GM23338 (cell line): ENCODE measurements around the gene FBXO9. TPM values are rescaled to one million over a fixed set of nuclear protein-coding genes. Genes with fewer than 3 reads are reported as not detected.
A peak's percentile ranks its signal among the peaks of the same experiment; 100 is the strongest.

Source experiments
- ATAC-seq: fragments of 200-7000 bp; cut with Tn5 transposase; 3 replicates; pipeline ENCODE4 v1.9.1; 2020
- DNase-seq: peaks from one replicate; pipeline ENCODE4 v3.0.0-alpha.2; 2015; ENCODE audit warnings: low spot score
- H2AFZ ChIP-seq: fragments of 200-600 bp; sonication (generic); 2 replicates; pipeline ENCODE4 v1.8.0; 2016; ENCODE audit warnings: antibody characterized with exemption, mild to moderate bottlenecking, moderate library complexity
- H3F3A ChIP-seq: fragments of 200-600 bp; sonication (generic); replicated peaks from 2 replicates; pipeline ENCODE4 v1.8.0; 2017; ENCODE audit warnings: antibody characterized with exemption, mixed run types, low read depth
- H3K27ac ChIP-seq: fragments of 200-600 bp; sonication (generic); 2 replicates; pipeline ENCODE4 v1.6.1; 2016; ENCODE audit warnings: low read depth
- H3K27me3 ChIP-seq: fragments of 200-600 bp; sonication (generic); 2 replicates; pipeline ENCODE4 v1.8.0; 2016; ENCODE audit warnings: mild to moderate bottlenecking, mixed run types, moderate library complexity; ENCODE audit not compliant: insufficient read depth
- H3K36me3 ChIP-seq: fragments of 200-600 bp; sonication (generic); 2 replicates; pipeline ENCODE4 v1.8.0; 2016; ENCODE audit warnings: mild to moderate bottlenecking; ENCODE audit not compliant: insufficient read depth
- H3K4me1 ChIP-seq: fragments of 200-600 bp; sonication (generic); 2 replicates; pipeline ENCODE4 v1.8.0; 2016; ENCODE audit warnings: mild to moderate bottlenecking, moderate library complexity; ENCODE audit not compliant: insufficient read depth
- H3K4me2 ChIP-seq: fragments of 200-600 bp; sonication (generic); 2 replicates; pipeline ENCODE4 v1.7.1; 2017; ENCODE audit warnings: mixed run types
- H3K4me3 ChIP-seq: fragments of 200-600 bp; sonication (generic); 2 replicates; pipeline ENCODE4 v1.6.1; 2016; ENCODE audit warnings: mixed run types
- H3K79me2 ChIP-seq: fragments of 200-600 bp; sonication (generic); replicated peaks from 2 replicates; pipeline ENCODE4 v1.8.0; 2017; ENCODE audit warnings: mild to moderate bottlenecking; ENCODE audit not compliant: insufficient read depth
- H3K9me2 ChIP-seq: fragments of 200-600 bp; sonication (generic); 2 replicates; pipeline ENCODE4 v1.8.0; 2017; ENCODE audit not compliant: insufficient read depth
- H4K20me1 ChIP-seq: fragments of 200-600 bp; sonication (generic); replicated peaks from 2 replicates; pipeline ENCODE4 v1.8.0; 2017; ENCODE audit warnings: mild to moderate bottlenecking; ENCODE audit not compliant: insufficient read depth
- H3K27ac Mint-ChIP-seq: 2 replicates; pipeline ENCODE4 v1.8.0; 2020; ENCODE audit warnings: inconsistent platforms, mild to moderate bottlenecking, moderate library complexity, mixed read lengths
- H3K27me3 Mint-ChIP-seq: 3 replicates; pipeline ENCODE4 v1.8.0; 2022; ENCODE audit warnings: low read depth, mild to moderate bottlenecking, moderate library complexity, mixed read lengths, inconsistent platforms; ENCODE audit not compliant: insufficient read depth, poor library complexity
- H3K36me3 Mint-ChIP-seq: 3 replicates; pipeline ENCODE4 v1.8.0; 2021; ENCODE audit warnings: low read depth, mild to moderate bottlenecking, inconsistent platforms, moderate library complexity, mixed read lengths
- H3K4me1 Mint-ChIP-seq: 3 replicates; pipeline ENCODE4 v1.8.0; 2020; ENCODE audit warnings: mild to moderate bottlenecking, inconsistent platforms, mixed read lengths
- H3K4me3 Mint-ChIP-seq: 3 replicates; pipeline ENCODE4 v1.8.0; 2021; ENCODE audit warnings: moderate library complexity, mild to moderate bottlenecking, inconsistent platforms, mixed read lengths
- H3K9me3 Mint-ChIP-seq: 3 replicates; pipeline ENCODE4 v1.8.0; 2020; ENCODE audit warnings: moderate library complexity, mild to moderate bottlenecking, inconsistent platforms, mixed read lengths
- CREB1 ChIP-seq: fragments of 250-450 bp; sonication (Bioruptor Pico); IDR thresholded peaks from 2 replicates; pipeline ENCODE4 v1.5.0; 2020; ENCODE audit warnings: low read depth, mild to moderate bottlenecking, moderate library complexity
- JUNB ChIP-seq: IDR thresholded peaks from one replicate; pipeline ENCODE4 v1.6.1; 2016; ENCODE audit warnings: antibody characterized with exemption; ENCODE audit not compliant: unreplicated experiment
- NANOG ChIP-seq: IDR thresholded peaks from 2 replicates; pipeline ENCODE4 v1.6.1; 2016; ENCODE audit warnings: antibody characterized with exemption, borderline replicate concordance
- POLR2AphosphoS5 ChIP-seq: IDR thresholded peaks from 2 replicates; pipeline ENCODE4 v1.6.1; 2016; ENCODE audit warnings: antibody characterized with exemption, low read depth
- STAT1 ChIP-seq: IDR thresholded peaks from one replicate; pipeline ENCODE4 v1.6.1; 2016; ENCODE audit warnings: antibody characterized with exemption; ENCODE audit not compliant: unreplicated experiment
- ZNF114 ChIP-seq: fragments of 250-450 bp; sonication (Bioruptor Pico); IDR thresholded peaks from 2 replicates; pipeline ENCODE4 v1.5.0; 2020; ENCODE audit warnings: mild to moderate bottlenecking, moderate library complexity
- ZNF331 ChIP-seq: fragments of 250-450 bp; sonication (Bioruptor Pico); IDR thresholded peaks from 2 replicates; pipeline ENCODE4 v1.5.0; 2020; ENCODE audit warnings: low read depth, mild to moderate bottlenecking, moderate library complexity
- polyA plus RNA-seq: library from polyadenylated mRNA; unstranded; fragments of >200 nt; fragmentation: Nextera tagmentation; extraction: Ambion mirVana; gene quantifications from 2 replicates; pipeline ENCODE4 v1.2.1, GENCODE V29; 2016
- total RNA-seq: library from RNA; depleted of rRNA; stranded (reverse); fragments of >200 nt; shearing (Covaris generic); gene quantifications from 2 replicates; pipeline ENCODE4 v1.2.3, GENCODE V29; 2014
- TF ChIP-seq, protein P1 (sequence below), 2 experiments: fragments of 200-600 bp in 1 of 2; sonication (generic) in 1 of 2; conservative IDR thresholded peaks; 2 replicates each; pipeline versions ENCODE4 v1.5.1 to v1.6.1; 2016 to 2017; ENCODE audit warnings: antibody characterized with exemption in 2 of 2, low read depth in 2 of 2, mild to moderate bottlenecking in 2 of 2, moderate library complexity in 1 of 2
- TF ChIP-seq, protein P2 (sequence below): IDR thresholded peaks from one replicate; pipeline ENCODE4 v1.6.1; 2018; ENCODE audit warnings: antibody characterized with exemption; ENCODE audit not compliant: unreplicated experiment

FBXO9 gene
- total and polyA plus RNA-seq, 2 experiments from 2014 or later, result 29.8 to 32.8 TPM

GRCh38 chr6:53058388-53059195 lies 6.6 kb upstream of the FBXO9 start (continued):
- TF ChIP-seq, protein P1, sequence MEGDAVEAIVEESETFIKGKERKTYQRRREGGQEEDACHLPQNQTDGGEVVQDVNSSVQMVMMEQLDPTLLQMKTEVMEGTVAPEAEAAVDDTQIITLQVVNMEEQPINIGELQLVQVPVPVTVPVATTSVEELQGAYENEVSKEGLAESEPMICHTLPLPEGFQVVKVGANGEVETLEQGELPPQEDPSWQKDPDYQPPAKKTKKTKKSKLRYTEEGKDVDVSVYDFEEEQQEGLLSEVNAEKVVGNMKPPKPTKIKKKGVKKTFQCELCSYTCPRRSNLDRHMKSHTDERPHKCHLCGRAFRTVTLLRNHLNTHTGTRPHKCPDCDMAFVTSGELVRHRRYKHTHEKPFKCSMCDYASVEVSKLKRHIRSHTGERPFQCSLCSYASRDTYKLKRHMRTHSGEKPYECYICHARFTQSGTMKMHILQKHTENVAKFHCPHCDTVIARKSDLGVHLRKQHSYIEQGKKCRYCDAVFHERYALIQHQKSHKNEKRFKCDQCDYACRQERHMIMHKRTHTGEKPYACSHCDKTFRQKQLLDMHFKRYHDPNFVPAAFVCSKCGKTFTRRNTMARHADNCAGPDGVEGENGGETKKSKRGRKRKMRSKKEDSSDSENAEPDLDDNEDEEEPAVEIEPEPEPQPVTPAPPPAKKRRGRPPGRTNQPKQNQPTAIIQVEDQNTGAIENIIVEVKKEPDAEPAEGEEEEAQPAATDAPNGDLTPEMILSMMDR (conservative IDR thresholded peaks at IDR 0.05; ENCODE audit: low read depth in 2 of 2), result no peak
- no peak for TF ChIP-seq JUNB
- no peak for TF ChIP-seq NANOG
- TF ChIP-seq, protein P2, sequence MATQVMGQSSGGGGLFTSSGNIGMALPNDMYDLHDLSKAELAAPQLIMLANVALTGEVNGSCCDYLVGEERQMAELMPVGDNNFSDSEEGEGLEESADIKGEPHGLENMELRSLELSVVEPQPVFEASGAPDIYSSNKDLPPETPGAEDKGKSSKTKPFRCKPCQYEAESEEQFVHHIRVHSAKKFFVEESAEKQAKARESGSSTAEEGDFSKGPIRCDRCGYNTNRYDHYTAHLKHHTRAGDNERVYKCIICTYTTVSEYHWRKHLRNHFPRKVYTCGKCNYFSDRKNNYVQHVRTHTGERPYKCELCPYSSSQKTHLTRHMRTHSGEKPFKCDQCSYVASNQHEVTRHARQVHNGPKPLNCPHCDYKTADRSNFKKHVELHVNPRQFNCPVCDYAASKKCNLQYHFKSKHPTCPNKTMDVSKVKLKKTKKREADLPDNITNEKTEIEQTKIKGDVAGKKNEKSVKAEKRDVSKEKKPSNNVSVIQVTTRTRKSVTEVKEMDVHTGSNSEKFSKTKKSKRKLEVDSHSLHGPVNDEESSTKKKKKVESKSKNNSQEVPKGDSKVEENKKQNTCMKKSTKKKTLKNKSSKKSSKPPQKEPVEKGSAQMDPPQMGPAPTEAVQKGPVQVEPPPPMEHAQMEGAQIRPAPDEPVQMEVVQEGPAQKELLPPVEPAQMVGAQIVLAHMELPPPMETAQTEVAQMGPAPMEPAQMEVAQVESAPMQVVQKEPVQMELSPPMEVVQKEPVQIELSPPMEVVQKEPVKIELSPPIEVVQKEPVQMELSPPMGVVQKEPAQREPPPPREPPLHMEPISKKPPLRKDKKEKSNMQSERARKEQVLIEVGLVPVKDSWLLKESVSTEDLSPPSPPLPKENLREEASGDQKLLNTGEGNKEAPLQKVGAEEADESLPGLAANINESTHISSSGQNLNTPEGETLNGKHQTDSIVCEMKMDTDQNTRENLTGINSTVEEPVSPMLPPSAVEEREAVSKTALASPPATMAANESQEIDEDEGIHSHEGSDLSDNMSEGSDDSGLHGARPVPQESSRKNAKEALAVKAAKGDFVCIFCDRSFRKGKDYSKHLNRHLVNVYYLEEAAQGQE, result no peak
- no peak for TF ChIP-seq CREB1 (CRISPR knock-in tag)
- no peak for TF ChIP-seq STAT1

GRCh38 chr6:53059648-53060589 lies 5.3 kb upstream of the FBXO9 start:
- ATAC-seq (no peak), DNase-seq (no peak)
- H3K9me3 Mint-ChIP-seq, result no peaks in the 10 kb centered on the region
- Histone ChIP-seq H3K27ac (no peak overlapping the region), H3F3A (no peaks in the 10 kb centered on the region), H3K79me2 (peaks cover 35% of the 10 kb centered on the region), H3K4me3 (peak overlapping the region; percentile 64), H3K4me2 (peak overlapping the region; percentile 89), H4K20me1 (0 out of 2 replicates have a peak, but pooled peaks cover 3% of the 10 kb centered on the region), H3K36me3 (no peaks in the 10 kb centered on the region), H3K9me2 (no peaks in the 10 kb centered on the region), H3K4me1 (peaks cover 14% of the 10 kb centered on the region), H3K27me3 (no peaks in the 10 kb centered on the region), H2AFZ (no peak overlapping the region)
- H3K4me3 Mint-ChIP-seq, result peak overlapping the region; percentile 94
- H3K4me1 Mint-ChIP-seq, result peaks cover 33% of the 10 kb centered on the region
- H3K27ac Mint-ChIP-seq, result no peak overlapping the region
- H3K27me3 Mint-ChIP-seq, result peaks cover 6% of the 10 kb centered on the region
- H3K36me3 Mint-ChIP-seq, result no peaks in the 10 kb centered on the region
- no peak for TF ChIP-seq ZNF331
- TF ChIP-seq ZNF114 (CRISPR knock-in tag), result no peak
- TF ChIP-seq JUNB, result no peak
- TF ChIP-seq CREB1 (CRISPR knock-in tag), result no peak
- TF ChIP-seq POLR2AphosphoS5, result no peak
